WERI-Rb-1 (cell line): ENCODE results near the gene VWA5B1.

Experiments used
- DNase-seq: peaks from one replicate; pipeline ENCODE4 v3.0.0-alpha.2; 2020
- H3K27ac ChIP-seq: fragments of 250-450 bp; sonication (Bioruptor Pico); 2 replicates; pipeline ENCODE4 v1.5.1; 2020; ENCODE audit warnings: mild to moderate bottlenecking, moderate library complexity
- H3K27me3 ChIP-seq: fragments of 250-450 bp; sonication (Bioruptor Pico); 2 replicates; pipeline ENCODE4 v1.5.1; 2021; ENCODE audit warnings: mild to moderate bottlenecking, low read depth, moderate library complexity; ENCODE audit not compliant: insufficient read depth, severe bottlenecking
- H3K36me3 ChIP-seq: fragments of 250-450 bp; sonication (Bioruptor Pico); 2 replicates; pipeline ENCODE4 v1.5.1; 2020; ENCODE audit warnings: mild to moderate bottlenecking, moderate library complexity
- H3K4me3 ChIP-seq: 2 replicates; pipeline ENCODE4 v1.5.1; 2011; ENCODE audit warnings: low read depth, mild to moderate bottlenecking, control low read depth, low read length
- H3K9me3 ChIP-seq: fragments of 250-450 bp; sonication (Bioruptor Pico); 2 replicates; pipeline ENCODE4 v1.5.1; 2021; ENCODE audit warnings: mild to moderate bottlenecking, moderate library complexity; ENCODE audit not compliant: severe bottlenecking
- CTCF ChIP-seq: IDR thresholded peaks from 2 replicates; pipeline ENCODE4 v1.5.1; 2011; ENCODE audit warnings: low read depth, mild to moderate bottlenecking, control low read depth, inconsistent platforms, low read length

Gene VWA5B1

GRCh38 chr1:20380175-20380574 is 89.5 kb downstream of the VWA5B1 start:
- no peaks in the 10 kb centered on the region for H3K9me3 ChIP-seq
- no peak overlapping the region for H3K4me3 ChIP-seq
- no peaks in the 10 kb centered on the region for H3K36me3 ChIP-seq
- H3K27me3 ChIP-seq: no peaks in the 10 kb centered on the region
- no peak for TF ChIP-seq CTCF
- no peak for DNase-seq
- H3K27ac ChIP-seq: no peak overlapping the region

DNA sequence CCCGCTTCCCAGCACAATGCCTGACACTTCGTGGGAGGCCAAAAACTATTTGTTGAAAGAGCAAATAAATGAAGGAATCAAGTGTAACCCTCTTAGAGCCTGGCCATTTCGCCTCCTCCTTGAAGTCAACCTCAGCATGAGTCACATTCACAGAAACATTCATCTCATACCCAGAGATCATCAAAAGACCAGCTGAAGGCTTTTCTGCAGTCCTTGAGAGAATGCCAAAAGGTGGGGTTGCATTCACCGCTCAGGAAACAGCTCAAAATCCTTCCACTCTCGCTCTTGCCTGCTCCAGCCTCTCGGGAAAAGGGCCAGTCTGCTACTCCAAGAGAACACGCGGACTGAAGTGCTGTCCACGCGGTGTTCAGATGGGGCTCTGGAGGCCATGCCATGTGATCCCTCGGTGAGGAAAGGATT is 90.0 kb downstream of the VWA5B1 start:
- Histone ChIP-seq H3K9me3 (no peaks in the 10 kb centered on the region), H3K36me3 (no peaks in the 10 kb centered on the region), H3K4me3 (no peak overlapping the region), H3K27me3 (no peaks in the 10 kb centered on the region), H3K27ac (no peak overlapping the region)
- TF ChIP-seq CTCF: no peak
- DNase-seq: no peak

GRCh38 chr1:20381045-20381641 is 90.5 kb downstream of the VWA5B1 start:
- no peak overlapping the region for H3K27ac ChIP-seq

DNA sequence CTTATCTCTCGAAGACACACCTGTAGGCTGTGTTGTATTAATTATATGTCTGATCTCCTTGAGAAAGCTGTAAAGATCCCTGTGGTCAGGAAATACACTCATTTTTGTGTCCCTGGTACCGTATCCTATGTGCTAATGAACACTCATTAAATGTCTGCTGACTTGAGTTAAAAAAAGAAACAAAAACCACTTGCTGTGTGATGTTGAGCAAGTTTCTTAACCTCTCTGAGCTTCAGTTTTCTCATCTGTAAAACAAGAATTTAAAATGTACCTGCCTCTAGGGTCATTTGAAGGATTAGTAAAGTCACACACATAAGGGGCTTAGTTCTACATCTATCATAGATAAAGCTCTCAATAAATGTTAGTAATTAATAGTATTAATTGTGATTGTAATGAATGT is 91.3 kb downstream of the VWA5B1 start:
- no peak for TF ChIP-seq CTCF
- DNase-seq: no peak
- no peaks in the 10 kb centered on the region for H3K9me3 ChIP-seq

More at GRCh38 chr1:20381045-20381641, 90.5 kb downstream of the VWA5B1 start:
- Histone ChIP-seq H3K36me3 (no peaks in the 10 kb centered on the region), H3K27me3 (no peaks in the 10 kb centered on the region), H3K9me3 (no peaks in the 10 kb centered on the region), H3K4me3 (no peak overlapping the region)
- no peak for TF ChIP-seq CTCF
- DNase-seq: no peak

DNA sequence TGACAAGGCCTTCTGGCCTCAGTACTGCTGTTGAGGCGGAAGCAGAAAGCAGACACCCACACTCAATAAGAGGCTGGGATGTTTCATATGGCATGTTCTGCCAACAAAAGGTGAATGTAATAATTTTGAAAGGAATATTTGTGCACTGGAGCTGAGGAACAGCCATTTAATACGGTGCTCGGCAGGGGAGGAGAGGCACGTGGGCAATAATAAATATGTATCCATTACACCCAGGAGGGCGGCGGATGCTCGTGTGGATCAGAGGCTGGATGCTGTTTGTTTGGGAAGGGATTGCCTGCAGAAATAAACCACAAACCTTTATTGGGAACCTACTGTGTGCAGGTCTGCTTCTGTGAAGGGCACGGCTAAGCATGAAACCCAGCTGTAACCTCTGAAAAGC is 92.0 kb downstream of the VWA5B1 start:
- Histone ChIP-seq H3K27ac (no peak overlapping the region), H3K9me3 (no peaks in the 10 kb centered on the region), H3K27me3 (no peaks in the 10 kb centered on the region), H3K36me3 (no peaks in the 10 kb centered on the region), H3K4me3 (no peak overlapping the region)
- DNase-seq: no peak
- no peak for TF ChIP-seq CTCF

More for the DNA sequence above, 91.3 kb downstream of the VWA5B1 start:
- Histone ChIP-seq H3K27ac (no peak overlapping the region), H3K4me3 (no peak overlapping the region), H3K27me3 (no peaks in the 10 kb centered on the region), H3K36me3 (no peaks in the 10 kb centered on the region)

GRCh38 chr1:20383631-20384030 is 93.0 kb downstream of the VWA5B1 start:
- H3K9me3 ChIP-seq: no peaks in the 10 kb centered on the region

More at GRCh38 chr1:20383631-20384030, 93.0 kb downstream of the VWA5B1 start:
- Histone ChIP-seq H3K36me3 (no peaks in the 10 kb centered on the region), H3K27me3 (no peaks in the 10 kb centered on the region), H3K4me3 (no peak overlapping the region), H3K27ac (no peak overlapping the region)
- DNase-seq: no peak
- TF ChIP-seq CTCF: no peak
